GM12878 (cell line): ENCODE results near the gene OR5C1. TPM values are rescaled to one million over a fixed set of nuclear protein-coding genes. Genes with fewer than 3 reads are reported as not detected.

Experiments
- ATF2 ChIP-seq: IDR thresholded peaks from 2 replicates; pipeline ENCODE4 v1.6.1; 2012; ENCODE audit warnings: low read length, inconsistent platforms
- BCL11A ChIP-seq: IDR thresholded peaks from 2 replicates; pipeline ENCODE4 v1.6.1; 2011; ENCODE audit warnings: low read depth, low read length
- NKRF ChIP-seq: fragments of 450-650 bp; conservative IDR thresholded peaks from 2 replicates; pipeline ENCODE4 v1.6.1; 2017; ENCODE audit warnings: mild to moderate bottlenecking, moderate library complexity
- PAX5 ChIP-seq: IDR thresholded peaks from 2 replicates; pipeline ENCODE4 v1.6.1; 2011; ENCODE audit warnings: low read depth, low read length, borderline replicate concordance
- SP1 ChIP-seq: IDR thresholded peaks from one replicate; pipeline ENCODE4 v1.6.1; 2011; ENCODE audit warnings: low read depth, low read length
- YY1 ChIP-seq: IDR thresholded peaks from 2 replicates; pipeline ENCODE4 v1.6.1; 2011; ENCODE audit warnings: low read depth, mild to moderate bottlenecking, low read length
- ZNF207 ChIP-seq: fragments of 450-650 bp; IDR thresholded peaks from 2 replicates; pipeline ENCODE4 v1.6.1; 2014; ENCODE audit warnings: antibody characterized with exemption, mild to moderate bottlenecking, borderline replicate concordance
- ZNF592 ChIP-seq: fragments of 450-650 bp; IDR thresholded peaks from 2 replicates; pipeline ENCODE4 v1.6.1; 2017; ENCODE audit warnings: mild to moderate bottlenecking, moderate library complexity
- polyA plus RNA-seq, 11 experiments: library from polyadenylated mRNA; depleted of rRNA in 4 of 11; unstranded in 6 of 11; stranded (reverse) in 5 of 11; fragments of >200 nt; fragmentation: Nextera tagmentation in 4 of 11; fragmentation: Illumina TruSeq in 1 of 11; extraction: Ambion mirVana in 4 of 11; extraction: Trizol in 1 of 11; gene quantifications; 1 replicate in 1 of 11; 2 replicates in 10 of 11; pipeline versions ENCODE4 v1.2.1 to v1.2.3, GENCODE V29; 2011 to 2016; ENCODE audit warnings: inconsistent platforms in 2 of 11, missing spikeins in 2 of 11, low read depth in 1 of 11
- total RNA-seq, 4 experiments: library from RNA; depleted of rRNA in 3 of 4; stranded (reverse); fragments of >200 nt in 3 of 4; fragmentation: Illumina TruSeq in 1 of 4; extraction: Trizol in 1 of 4; gene quantifications; 2 replicates each; pipeline versions ENCODE4 v1.2.1 to v1.2.3, GENCODE V29; 2013 to 2021
- TF ChIP-seq, protein P1 (sequence below): fragments of 450-650 bp; IDR thresholded peaks from 2 replicates; pipeline ENCODE4 v1.6.1; 2016; ENCODE audit warnings: mild to moderate bottlenecking
- TF ChIP-seq, protein P2 (sequence below): fragments of 150-350 bp; IDR thresholded peaks from 2 replicates; pipeline ENCODE4 v1.6.1; 2016; ENCODE audit warnings: low read depth, low read length
- TF ChIP-seq, protein P3 (sequence below): IDR thresholded peaks from 2 replicates; pipeline ENCODE4 v1.6.1; 2012; ENCODE audit warnings: low read depth, low read length, improper control_type of control experiment

Gene OR5C1
- total and polyA plus RNA-seq, 10 of the 15 experiments (the other 5 are each of a cell fraction or from before 2014, with no cell fraction given): not detected

GRCh38 chr9:122754825-122755224, 33.9 kb upstream of the OR5C1 start (continued):
- TF ChIP-seq NKRF (no peak), ATF2 (no peak), BCL11A (no peak), SP1 (no peak), ZNF592 (no peak), PAX5 (no peak), ZNF207 (no peak), YY1 (no peak)
- TF ChIP-seq, protein P1, sequence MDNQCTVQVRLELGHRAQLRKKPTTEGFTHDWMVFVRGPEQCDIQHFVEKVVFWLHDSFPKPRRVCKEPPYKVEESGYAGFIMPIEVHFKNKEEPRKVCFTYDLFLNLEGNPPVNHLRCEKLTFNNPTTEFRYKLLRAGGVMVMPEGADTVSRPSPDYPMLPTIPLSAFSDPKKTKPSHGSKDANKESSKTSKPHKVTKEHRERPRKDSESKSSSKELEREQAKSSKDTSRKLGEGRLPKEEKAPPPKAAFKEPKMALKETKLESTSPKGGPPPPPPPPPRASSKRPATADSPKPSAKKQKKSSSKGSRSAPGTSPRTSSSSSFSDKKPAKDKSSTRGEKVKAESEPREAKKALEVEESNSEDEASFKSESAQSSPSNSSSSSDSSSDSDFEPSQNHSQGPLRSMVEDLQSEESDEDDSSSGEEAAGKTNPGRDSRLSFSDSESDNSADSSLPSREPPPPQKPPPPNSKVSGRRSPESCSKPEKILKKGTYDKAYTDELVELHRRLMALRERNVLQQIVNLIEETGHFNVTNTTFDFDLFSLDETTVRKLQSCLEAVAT: no peak
- TF ChIP-seq, protein P2, sequence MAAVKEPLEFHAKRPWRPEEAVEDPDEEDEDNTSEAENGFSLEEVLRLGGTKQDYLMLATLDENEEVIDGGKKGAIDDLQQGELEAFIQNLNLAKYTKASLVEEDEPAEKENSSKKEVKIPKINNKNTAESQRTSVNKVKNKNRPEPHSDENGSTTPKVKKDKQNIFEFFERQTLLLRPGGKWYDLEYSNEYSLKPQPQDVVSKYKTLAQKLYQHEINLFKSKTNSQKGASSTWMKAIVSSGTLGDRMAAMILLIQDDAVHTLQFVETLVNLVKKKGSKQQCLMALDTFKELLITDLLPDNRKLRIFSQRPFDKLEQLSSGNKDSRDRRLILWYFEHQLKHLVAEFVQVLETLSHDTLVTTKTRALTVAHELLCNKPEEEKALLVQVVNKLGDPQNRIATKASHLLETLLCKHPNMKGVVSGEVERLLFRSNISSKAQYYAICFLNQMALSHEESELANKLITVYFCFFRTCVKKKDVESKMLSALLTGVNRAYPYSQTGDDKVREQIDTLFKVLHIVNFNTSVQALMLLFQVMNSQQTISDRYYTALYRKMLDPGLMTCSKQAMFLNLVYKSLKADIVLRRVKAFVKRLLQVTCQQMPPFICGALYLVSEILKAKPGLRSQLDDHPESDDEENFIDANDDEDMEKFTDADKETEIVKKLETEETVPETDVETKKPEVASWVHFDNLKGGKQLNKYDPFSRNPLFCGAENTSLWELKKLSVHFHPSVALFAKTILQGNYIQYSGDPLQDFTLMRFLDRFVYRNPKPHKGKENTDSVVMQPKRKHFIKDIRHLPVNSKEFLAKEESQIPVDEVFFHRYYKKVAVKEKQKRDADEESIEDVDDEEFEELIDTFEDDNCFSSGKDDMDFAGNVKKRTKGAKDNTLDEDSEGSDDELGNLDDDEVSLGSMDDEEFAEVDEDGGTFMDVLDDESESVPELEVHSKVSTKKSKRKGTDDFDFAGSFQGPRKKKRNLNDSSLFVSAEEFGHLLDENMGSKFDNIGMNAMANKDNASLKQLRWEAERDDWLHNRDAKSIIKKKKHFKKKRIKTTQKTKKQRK: no peak
- TF ChIP-seq, protein P3, sequence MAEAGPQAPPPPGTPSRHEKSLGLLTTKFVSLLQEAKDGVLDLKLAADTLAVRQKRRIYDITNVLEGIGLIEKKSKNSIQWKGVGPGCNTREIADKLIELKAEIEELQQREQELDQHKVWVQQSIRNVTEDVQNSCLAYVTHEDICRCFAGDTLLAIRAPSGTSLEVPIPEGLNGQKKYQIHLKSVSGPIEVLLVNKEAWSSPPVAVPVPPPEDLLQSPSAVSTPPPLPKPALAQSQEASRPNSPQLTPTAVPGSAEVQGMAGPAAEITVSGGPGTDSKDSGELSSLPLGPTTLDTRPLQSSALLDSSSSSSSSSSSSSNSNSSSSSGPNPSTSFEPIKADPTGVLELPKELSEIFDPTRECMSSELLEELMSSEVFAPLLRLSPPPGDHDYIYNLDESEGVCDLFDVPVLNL: no peak
- TF ChIP-seq, all 136 proteins: peak for 0
